ENCODE data around the gene PHF1.

GRCh38 chr6:33450434-33450833 is 39.6 kb downstream of the PHF1 start:
- TF ChIP-seq, protein P1, sequence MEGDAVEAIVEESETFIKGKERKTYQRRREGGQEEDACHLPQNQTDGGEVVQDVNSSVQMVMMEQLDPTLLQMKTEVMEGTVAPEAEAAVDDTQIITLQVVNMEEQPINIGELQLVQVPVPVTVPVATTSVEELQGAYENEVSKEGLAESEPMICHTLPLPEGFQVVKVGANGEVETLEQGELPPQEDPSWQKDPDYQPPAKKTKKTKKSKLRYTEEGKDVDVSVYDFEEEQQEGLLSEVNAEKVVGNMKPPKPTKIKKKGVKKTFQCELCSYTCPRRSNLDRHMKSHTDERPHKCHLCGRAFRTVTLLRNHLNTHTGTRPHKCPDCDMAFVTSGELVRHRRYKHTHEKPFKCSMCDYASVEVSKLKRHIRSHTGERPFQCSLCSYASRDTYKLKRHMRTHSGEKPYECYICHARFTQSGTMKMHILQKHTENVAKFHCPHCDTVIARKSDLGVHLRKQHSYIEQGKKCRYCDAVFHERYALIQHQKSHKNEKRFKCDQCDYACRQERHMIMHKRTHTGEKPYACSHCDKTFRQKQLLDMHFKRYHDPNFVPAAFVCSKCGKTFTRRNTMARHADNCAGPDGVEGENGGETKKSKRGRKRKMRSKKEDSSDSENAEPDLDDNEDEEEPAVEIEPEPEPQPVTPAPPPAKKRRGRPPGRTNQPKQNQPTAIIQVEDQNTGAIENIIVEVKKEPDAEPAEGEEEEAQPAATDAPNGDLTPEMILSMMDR (conservative IDR thresholded peaks at IDR 0.05), result no peak
- TF ChIP-seq EZH2 (IDR thresholded peaks at IDR 0.05; ENCODE audit: low read depth), result no peak

All from PC-9 (cell line).